Thymus (tissue), 11 donors: ENCODE data around the gene EHBP1. TPM values are rescaled to one million over a fixed set of nuclear protein-coding genes. Genes with fewer than 3 reads are reported as not detected.

Source experiments
- DNase-seq, 9 donors: peaks; one replicate each; pipeline ENCODE4 v3.0.0-alpha.2; 2013; ENCODE audit warnings: low spot score in 9 of 9, low read depth in 6 of 9, missing footprints in 1 of 9
- H3K27ac ChIP-seq, 2 donors: one replicate each; pipeline ENCODE4 v1.5.1; 2013; ENCODE audit warnings: control low read depth in 1 of 2, low read depth in 1 of 2, low read length in 1 of 2, mild to moderate bottlenecking in 1 of 2, moderate library complexity in 1 of 2
- H3K27me3 ChIP-seq, 2 donors: one replicate each; pipeline ENCODE4 v1.5.1; 2013; ENCODE audit warnings: low read length in 1 of 2; ENCODE audit not compliant: control insufficient read depth in 2 of 2, insufficient read depth in 1 of 2
- H3K36me3 ChIP-seq, 2 donors: one replicate each; pipeline ENCODE4 v1.5.1; 2013; ENCODE audit warnings: low read length in 1 of 2, mild to moderate bottlenecking in 1 of 2, moderate library complexity in 1 of 2; ENCODE audit not compliant: control insufficient read depth in 2 of 2, insufficient read depth in 2 of 2
- H3K4me1 ChIP-seq, 2 donors: one replicate each; pipeline ENCODE4 v1.5.1; 2013; ENCODE audit warnings: low read length in 2 of 2; ENCODE audit not compliant: control insufficient read depth in 2 of 2, insufficient read depth in 2 of 2
- H3K4me3 ChIP-seq, 2 donors: one replicate each; pipeline ENCODE4 v1.5.1; 2013; ENCODE audit warnings: low read length in 2 of 2, control low read depth in 1 of 2, mild to moderate bottlenecking in 1 of 2
- H3K9me3 ChIP-seq, 2 donors: one replicate each; pipeline ENCODE4 v1.5.1; 2013; ENCODE audit warnings: low read length in 1 of 2, mild to moderate bottlenecking in 1 of 2; ENCODE audit not compliant: control insufficient read depth in 2 of 2, insufficient read depth in 1 of 2
- WGBS: extraction: QIAGEN DNeasy Blood & Tissue Kit; methylation state at CpG from one replicate; pipeline ENCODE4 v1.1.7; 2013; 5-methylcytosine and 5-hydroxymethylcytosine counted together
- polyA plus RNA-seq: library from polyadenylated mRNA; stranded (reverse); fragments of 200-250 nt; gene quantifications from one replicate; pipeline ENCODE4 v1.2.3, GENCODE V29; 2013
- total RNA-seq: library from RNA; stranded (reverse); fragments of 120-200 nt; gene quantifications from one replicate; pipeline ENCODE4 v1.2.4, GENCODE V29; 2013
- donor health status: healthy.

The EHBP1 gene
- total and polyA plus RNA-seq, 2 donors: 11.2 to 19.5 TPM

GRCh38 chr2:62966991-62967390, 261.5 kb downstream of the EHBP1 start:
- Histone ChIP-seq H3K27me3 (no peaks in the 10 kb centered on the region), H3K27ac (no peak overlapping the region), H3K36me3 (no peaks in the 10 kb centered on the region), H3K9me3 (no peaks in the 10 kb centered on the region), H3K4me1 (no peaks in the 10 kb centered on the region), H3K4me3 (no peak overlapping the region)
- no peak for DNase-seq
- 97% methylated on average over 6 of the region's 6 CpGs for WGBS

- Histone ChIP-seq H3K27ac (no peak overlapping the region), H3K9me3 (no peaks in the 10 kb centered on the region), H3K36me3 (no peaks in the 10 kb centered on the region), H3K4me3 (no peak overlapping the region), H3K4me1 (no peaks in the 10 kb centered on the region), H3K27me3 (no peaks in the 10 kb centered on the region)
- no peak for DNase-seq
- 96% methylated on average over 1 of the region's 1 CpG for WGBS
Measured at GRCh38 chr2:62968168-62968567, 262.7 kb downstream of the EHBP1 start.

- Histone ChIP-seq H3K36me3 (no peaks in the 10 kb centered on the region), H3K4me3 (no peak overlapping the region), H3K27me3 (no peaks in the 10 kb centered on the region), H3K27ac (no peak overlapping the region), H3K4me1 (no peaks in the 10 kb centered on the region), H3K9me3 (no peaks in the 10 kb centered on the region)
- 97% methylated on average over 1 of the region's 1 CpG for WGBS
- DNase-seq: no peak
Measured at GRCh38 chr2:62968668-62969067, 263.2 kb downstream of the EHBP1 start.

GRCh38 chr2:62971936-62972335, 266.4 kb downstream of the EHBP1 start:
- DNase-seq: no peak
- no peak overlapping the region for H3K4me3 ChIP-seq
- no peaks in the 10 kb centered on the region for H3K27me3 ChIP-seq
- H3K36me3 ChIP-seq: no peaks in the 10 kb centered on the region
- no peaks in the 10 kb centered on the region for H3K9me3 ChIP-seq
- WGBS: 99% methylated on average over 2 of the region's 2 CpGs
- no peak overlapping the region for H3K27ac ChIP-seq
- no peaks in the 10 kb centered on the region for H3K4me1 ChIP-seq

- Histone ChIP-seq H3K4me1 (no peaks in the 10 kb centered on the region), H3K27me3 (no peaks in the 10 kb centered on the region), H3K36me3 (no peaks in the 10 kb centered on the region), H3K4me3 (no peak overlapping the region), H3K9me3 (no peaks in the 10 kb centered on the region), H3K27ac (no peak overlapping the region)
- DNase-seq: no peak
Measured at GRCh38 chr2:62972601-62973000, 267.1 kb downstream of the EHBP1 start.

GRCh38 chr2:62974999-62975398, 269.5 kb downstream of the EHBP1 start:
- Histone ChIP-seq H3K4me1 (no peaks in the 10 kb centered on the region), H3K9me3 (no peaks in the 10 kb centered on the region), H3K36me3 (no peaks in the 10 kb centered on the region), H3K27me3 (no peaks in the 10 kb centered on the region), H3K4me3 (no peak overlapping the region), H3K27ac (no peak overlapping the region)
- DNase-seq: no peak
- WGBS: 100% methylated on average over 2 of the region's 2 CpGs

GRCh38 chr2:62991605-62992004, 286.1 kb downstream of the EHBP1 start:
- H3K4me3 ChIP-seq: no peak overlapping the region
- H3K36me3 ChIP-seq: peaks cover 2 to 5% of the 10 kb centered on the region in 2 donors
- no peak for DNase-seq
- H3K27ac ChIP-seq: no peak overlapping the region
- WGBS: 99% methylated on average over 3 of the region's 3 CpGs
- H3K4me1 ChIP-seq: no peaks in the 10 kb centered on the region
- H3K27me3 ChIP-seq: no peaks in the 10 kb centered on the region
- H3K9me3 ChIP-seq: no peaks in the 10 kb centered on the region

GRCh38 chr2:62992561-62992960, 287.0 kb downstream of the EHBP1 start:
- no peaks in the 10 kb centered on the region for H3K4me1 ChIP-seq
- peaks cover 4 to 5% of the 10 kb centered on the region in 2 donors for H3K36me3 ChIP-seq
- H3K9me3 ChIP-seq: no peaks in the 10 kb centered on the region
- H3K4me3 ChIP-seq: no peak overlapping the region
- H3K27ac ChIP-seq: no peak overlapping the region
- no peak for DNase-seq
- H3K27me3 ChIP-seq: no peaks in the 10 kb centered on the region
- WGBS: 97% methylated on average over 2 of the region's 2 CpGs

- Histone ChIP-seq H3K27ac (no peak overlapping the region), H3K4me3 (no peak overlapping the region), H3K27me3 (no peaks in the 10 kb centered on the region), H3K9me3 (no peaks in the 10 kb centered on the region), H3K4me1 (no peaks in the 10 kb centered on the region), H3K36me3 (peaks cover 4 to 5% of the 10 kb centered on the region in 2 donors)
- DNase-seq: no peak
- 98% methylated on average over 4 of the region's 4 CpGs for WGBS
Measured at GRCh38 chr2:62994206-62994605, 288.7 kb downstream of the EHBP1 start.
